Loucy (cell line): ENCODE data around the gene PC.

ENCODE experiments used
- EZH2phosphoT487 ChIP-seq: fragments of 200-600 bp; IDR thresholded peaks from 2 replicates; pipeline ENCODE4 v1.6.1; 2018; ENCODE audit warnings: antibody characterized with exemption, mild to moderate bottlenecking, moderate library complexity, borderline replicate concordance
- TF ChIP-seq, protein P1 (sequence below): fragments of 200-600 bp; sonication (generic); conservative IDR thresholded peaks from 2 replicates; pipeline ENCODE4 v1.5.1; 2014; ENCODE audit warnings: mild to moderate bottlenecking, antibody characterized with exemption, low read length

GRCh38 chr11:66918741-66919140, 39.4 kb downstream of the PC start:
- TF ChIP-seq, protein P1, sequence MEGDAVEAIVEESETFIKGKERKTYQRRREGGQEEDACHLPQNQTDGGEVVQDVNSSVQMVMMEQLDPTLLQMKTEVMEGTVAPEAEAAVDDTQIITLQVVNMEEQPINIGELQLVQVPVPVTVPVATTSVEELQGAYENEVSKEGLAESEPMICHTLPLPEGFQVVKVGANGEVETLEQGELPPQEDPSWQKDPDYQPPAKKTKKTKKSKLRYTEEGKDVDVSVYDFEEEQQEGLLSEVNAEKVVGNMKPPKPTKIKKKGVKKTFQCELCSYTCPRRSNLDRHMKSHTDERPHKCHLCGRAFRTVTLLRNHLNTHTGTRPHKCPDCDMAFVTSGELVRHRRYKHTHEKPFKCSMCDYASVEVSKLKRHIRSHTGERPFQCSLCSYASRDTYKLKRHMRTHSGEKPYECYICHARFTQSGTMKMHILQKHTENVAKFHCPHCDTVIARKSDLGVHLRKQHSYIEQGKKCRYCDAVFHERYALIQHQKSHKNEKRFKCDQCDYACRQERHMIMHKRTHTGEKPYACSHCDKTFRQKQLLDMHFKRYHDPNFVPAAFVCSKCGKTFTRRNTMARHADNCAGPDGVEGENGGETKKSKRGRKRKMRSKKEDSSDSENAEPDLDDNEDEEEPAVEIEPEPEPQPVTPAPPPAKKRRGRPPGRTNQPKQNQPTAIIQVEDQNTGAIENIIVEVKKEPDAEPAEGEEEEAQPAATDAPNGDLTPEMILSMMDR: no peak
- TF ChIP-seq EZH2phosphoT487: no peak
